HK-2 (cell line): ENCODE measurements around the gene CHPF.

Experiments
- DNase-seq: peaks from one replicate; pipeline ENCODE4 v3.0.0-alpha.2; 2018; ENCODE audit not compliant: unreplicated experiment

CHPF gene

DNA sequence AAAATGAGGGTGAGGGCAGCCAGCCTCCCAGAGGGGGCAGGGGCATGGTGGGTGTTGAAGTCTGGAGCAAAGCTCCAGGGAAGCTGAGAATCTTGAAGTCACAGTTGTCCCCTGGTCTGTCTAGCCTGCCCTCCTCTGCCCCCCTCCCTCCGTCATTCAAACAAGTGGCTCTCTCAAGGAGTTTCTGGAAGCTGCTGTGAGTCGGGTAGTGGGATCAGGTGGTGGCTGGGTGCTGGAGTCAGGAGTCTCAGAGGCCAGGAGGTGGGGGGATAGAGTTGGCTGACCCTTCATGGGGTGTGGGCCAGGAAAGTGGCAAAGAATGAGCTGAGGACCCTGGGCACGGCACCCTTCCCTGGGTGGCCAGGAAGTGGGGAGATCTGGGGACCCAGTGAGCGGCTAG lies 29.8 kb downstream of the CHPF start:
- DNase-seq = no peak

- DNase-seq = no peak
Measured at GRCh38 chr2:219512524-219513216, 30.9 kb downstream of the CHPF start.

DNA sequence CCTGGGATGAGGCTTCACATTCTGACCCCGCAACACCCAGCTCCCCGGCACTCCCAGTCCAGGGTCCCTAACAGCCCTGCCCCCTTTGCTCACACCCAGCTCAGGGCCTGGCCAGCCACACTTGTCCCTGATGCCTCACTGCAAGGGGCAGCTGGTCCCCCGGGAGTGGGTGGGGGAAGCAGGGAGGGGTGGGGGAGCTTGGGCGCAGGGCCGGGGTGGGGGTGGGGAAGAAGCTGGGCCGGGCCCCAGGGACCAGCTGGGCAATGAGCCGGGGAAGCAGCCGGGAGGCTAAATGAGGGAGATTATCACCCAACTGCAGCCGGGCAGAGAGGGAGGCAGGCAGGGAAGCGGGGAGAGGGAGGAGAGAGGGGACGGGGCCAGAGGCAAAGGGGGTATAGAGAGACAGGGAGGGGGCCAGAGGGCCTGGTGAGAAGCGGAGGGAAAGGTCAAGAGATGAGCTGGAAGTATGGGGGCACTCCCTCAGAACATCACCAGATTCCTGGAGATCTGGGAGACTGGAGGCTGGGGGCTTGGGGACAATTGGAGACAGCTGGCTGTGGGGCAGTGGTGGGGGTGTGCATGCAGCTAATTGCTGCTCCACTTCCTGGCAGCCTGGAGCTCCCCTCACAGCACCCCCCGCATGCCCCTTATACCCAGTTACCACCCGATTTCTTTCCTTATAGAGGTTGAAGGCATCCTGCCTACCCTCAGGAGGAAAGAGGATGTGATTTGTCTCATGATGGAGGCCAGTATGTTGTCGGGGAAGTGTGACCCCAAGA lies 31.9 kb downstream of the CHPF start:
- no peak for DNase-seq

DNA sequence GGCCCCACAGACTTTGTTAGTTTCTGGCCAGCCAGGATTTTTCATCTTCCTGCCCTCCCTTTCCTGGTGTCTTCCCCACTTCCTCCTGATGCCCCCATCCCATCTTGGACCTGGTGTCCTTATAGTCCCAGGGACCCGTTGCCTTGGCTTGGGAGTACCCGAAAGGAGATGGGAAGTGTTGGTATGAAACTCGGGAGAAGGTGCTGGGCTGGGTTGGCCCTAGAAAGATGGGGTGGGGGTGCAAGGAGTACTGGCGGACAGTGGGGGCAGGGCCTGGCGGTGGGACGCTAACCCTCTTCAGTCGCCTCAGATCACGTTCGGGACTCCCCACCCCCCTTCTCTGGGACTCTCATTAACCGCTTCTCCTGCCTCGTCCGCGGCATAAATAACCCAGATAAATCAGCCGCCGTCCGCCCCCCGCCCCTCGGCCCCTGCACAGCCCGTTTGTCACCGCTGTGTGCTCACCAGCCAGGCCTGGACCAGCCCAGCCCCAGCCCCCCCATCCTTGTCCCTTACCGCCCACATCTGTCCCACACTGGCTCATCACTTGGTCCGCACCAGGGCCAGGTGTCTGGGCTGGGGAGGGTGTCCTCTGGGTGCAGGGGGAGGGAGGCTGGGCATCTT lies 33.0 kb downstream of the CHPF start:
- DNase-seq = no peak

DNA sequence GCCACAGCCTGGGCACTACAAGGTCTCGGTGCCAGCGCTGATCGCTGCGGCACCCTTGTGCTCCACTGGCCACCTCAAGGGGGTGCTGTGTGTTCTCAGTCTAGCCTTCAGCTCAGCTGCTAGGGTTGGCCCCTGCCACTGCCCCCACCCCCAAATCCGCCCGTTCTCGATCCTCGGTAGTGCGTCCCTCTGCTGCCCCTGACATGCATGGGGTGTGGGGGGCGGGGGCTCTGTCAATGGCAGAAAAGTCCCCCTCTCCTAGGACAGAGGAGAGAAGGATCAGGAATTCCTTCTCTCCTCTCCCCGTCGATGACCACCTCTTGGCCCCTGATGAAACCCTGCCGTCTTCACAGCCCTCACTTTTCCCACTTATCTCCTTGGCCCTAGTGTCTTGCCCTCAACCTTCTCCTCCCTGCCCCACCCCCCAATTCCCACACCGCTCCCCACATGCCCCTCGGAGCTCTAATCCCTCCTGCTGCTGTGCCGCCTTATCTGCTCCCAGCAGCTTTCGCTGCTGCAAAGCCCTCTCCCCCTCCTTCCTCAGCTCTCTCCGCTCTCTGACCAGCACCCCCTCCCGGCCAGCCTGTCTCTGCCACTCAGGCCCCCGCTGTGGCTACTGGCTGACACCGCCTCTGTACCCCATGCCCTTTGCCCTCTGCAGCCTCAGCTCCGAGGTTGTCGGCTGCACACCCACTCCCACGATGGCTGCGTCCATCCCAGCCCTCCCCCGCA lies 33.7 kb downstream of the CHPF start:
- DNase-seq = peak; percentile 58

- DNase-seq = no peak
Measured at GRCh38 chr2:219508971-219509779, 34.4 kb downstream of the CHPF start.

GRCh38 chr2:219508444-219508734 lies 35.2 kb downstream of the CHPF start:
- DNase-seq = no peak

DNA sequence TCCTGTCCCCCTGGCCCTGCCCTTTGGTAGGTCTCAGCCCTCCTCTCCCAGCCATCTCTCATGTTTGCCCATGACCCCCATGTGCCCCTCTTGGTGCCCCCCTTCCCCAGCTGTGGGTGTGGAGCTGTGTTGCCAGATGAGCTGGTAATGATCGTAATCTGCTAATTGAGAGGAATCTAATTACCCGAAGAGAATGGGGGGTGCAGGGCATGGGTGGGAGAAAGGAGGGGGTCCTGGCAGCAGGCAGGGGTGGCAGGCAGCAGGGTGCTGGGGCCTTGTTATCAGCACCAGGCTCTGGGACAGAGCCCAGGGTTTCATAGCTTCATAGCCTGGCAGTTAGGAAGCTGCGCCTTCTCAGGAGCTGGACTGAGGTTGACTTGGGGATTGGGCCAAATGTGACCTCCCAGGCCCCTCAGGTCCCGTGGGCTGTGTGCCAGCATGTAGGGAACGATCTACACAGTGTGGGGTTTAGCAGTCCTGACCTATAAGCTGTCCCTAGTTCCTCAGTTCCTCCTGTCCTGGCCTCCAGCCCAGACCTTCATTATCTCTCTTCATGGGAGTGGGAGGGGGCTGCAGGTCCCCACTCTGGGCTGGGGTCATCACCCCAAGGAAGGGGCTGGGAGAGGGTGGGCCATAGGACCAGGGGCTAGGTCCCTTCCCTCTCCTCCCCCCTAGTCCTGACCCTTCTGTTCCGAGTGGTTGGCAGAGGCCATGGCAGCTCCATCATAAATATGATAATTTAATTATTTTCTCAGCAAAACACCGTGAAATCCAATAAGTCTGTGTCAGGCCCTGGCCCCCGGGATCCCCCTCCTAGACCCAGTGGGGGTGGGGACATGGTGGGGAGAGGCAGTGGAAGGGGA lies 35.8 kb downstream of the CHPF start:
- no peak for DNase-seq

DNA sequence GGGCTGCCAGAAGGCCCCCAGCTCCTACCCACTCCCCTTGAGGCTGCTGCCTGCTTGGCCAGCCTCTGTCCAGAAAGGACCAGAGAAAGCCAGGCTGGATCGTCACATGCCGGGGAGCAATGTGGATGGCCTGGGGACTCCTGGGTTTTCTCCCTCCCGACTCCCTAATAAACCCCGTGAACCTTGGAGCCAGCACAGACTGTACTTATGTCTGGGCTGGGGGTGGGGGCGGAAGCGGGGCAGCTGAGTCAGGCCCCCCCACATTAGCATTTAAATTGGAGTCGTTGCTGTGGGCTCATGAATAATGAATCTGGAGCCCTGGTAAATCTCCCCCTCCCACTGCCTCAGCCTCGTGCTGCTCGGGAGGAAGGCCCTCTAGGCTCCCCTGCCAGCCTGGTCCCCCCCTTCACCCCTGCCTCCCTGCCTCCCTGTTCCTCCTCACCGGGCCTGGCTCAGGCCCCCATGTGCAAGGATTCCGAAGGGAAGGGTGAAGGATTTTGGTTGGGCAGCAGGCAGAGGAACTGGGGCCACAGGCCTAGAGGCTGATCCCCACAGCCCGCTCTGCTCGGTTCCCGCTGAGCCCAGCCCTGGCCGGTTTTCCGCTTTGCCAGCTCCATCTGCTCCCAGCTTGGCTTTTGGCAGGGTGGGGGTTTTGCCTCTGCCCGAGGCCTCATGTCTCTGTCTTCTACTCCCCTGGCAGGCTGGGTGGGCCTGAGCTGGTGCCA lies 36.6 kb downstream of the CHPF start:
- no peak for DNase-seq

DNA sequence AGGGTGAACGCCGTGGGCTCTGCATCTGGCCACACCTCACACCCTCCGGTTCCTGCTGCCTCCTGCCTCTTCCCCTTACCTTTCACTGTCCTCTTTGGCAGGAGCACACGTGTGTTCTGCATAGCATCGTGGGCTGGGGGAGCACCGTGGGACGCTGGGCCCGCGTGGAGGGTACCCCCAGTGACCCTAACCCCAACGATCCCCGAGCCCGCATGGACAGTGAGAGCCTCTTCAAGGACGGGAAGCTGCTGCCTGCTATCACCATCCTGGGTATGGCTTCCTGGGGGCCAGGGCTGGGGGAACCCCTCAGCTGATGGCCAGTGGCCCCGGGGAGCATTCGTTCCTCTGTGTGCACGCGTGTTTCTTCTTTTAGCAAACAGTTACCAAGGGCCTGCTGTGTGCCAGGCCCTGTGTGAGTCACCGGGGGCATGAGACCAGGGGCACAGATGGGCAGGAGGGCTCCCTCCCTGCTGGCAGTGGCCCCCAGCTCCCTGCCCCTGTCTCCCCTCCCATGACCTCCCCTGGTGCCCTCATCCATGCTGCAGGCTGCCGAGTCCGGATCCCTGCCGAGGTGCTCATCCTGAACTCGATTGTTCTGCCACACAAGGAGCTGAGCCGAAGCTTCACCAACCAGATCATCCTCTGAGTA lies 37.3 kb downstream of the CHPF start:
- DNase-seq = no peak

DNA sequence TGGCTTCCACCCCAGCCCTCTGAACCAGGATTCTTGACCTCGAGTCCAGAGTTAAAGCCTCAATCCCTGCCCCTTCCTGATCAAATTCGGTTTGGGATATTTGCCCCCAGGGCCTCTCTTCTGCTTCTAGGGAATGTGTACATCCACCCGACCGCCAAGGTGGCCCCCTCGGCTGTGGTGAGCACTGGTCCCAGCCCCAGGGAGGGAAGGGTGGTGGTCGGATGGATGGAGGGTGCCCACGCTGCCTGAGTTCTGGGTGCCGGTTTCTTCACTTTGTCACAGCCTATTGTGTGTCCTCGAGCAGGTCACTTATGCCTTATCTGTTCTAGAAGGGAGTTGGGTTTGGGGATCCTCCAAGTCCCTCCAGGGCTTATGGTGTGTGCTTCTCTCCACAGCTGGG lies 38.0 kb downstream of the CHPF start:
- DNase-seq = no peak

DNA sequence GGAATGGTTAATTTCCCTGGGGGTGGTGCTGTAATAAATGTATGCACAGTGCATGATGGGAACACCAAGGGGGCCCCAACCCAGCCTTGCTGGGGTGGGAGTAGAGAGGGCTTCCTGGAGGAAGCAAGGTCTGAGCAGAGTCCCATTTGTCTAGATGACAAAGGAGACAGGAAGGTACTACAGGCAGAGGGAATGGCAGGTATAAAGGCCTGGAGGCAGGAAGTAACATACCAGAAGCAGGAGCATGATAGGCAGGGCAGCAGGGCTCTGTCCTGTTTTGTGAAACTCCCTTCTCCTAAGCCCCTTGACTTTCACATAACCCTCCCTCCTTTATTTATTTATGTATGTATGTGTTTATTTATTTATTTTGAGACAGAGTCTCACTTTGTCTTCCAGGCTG lies 41.0 kb downstream of the CHPF start:
- DNase-seq = no peak

DNA sequence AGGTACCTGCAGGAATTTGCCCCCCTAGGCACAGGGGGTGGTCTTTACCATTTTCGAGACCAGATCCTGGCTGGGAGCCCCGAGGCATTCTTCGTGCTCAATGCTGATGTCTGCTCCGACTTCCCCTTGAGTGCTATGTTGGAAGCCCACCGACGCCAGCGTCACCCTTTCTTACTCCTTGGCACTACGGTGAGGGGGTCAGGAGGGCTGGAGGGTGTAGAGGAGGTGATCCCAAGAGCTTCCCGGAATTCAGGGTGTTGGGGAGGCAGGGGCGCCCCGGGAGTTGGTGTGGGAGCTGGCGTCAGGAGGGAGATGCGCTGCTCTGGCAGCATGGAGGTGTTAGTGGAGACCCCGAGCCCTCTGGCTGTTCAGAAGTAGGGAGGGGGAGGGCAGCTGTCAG lies 41.8 kb downstream of the CHPF start:
- no peak for DNase-seq

DNA sequence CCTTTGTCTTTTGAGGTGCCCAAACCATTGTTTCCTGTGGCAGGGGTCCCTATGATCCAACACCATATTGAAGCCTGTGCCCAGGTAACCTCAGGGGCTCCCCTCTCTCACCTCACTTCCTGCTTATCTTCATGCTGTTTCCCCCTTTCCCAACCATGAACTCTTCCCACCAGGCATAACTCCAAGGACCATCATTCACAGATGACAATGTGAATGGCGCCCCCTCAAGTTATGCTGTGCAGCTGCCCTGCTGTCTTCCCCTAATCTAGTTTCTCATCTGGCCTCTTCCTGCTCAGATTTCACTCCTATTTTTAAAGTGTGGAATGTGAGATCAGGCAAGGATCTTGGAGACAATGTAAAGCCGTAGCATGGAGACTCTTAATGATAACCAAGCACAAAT lies 43.5 kb downstream of the CHPF start:
- DNase-seq = no peak

DNA sequence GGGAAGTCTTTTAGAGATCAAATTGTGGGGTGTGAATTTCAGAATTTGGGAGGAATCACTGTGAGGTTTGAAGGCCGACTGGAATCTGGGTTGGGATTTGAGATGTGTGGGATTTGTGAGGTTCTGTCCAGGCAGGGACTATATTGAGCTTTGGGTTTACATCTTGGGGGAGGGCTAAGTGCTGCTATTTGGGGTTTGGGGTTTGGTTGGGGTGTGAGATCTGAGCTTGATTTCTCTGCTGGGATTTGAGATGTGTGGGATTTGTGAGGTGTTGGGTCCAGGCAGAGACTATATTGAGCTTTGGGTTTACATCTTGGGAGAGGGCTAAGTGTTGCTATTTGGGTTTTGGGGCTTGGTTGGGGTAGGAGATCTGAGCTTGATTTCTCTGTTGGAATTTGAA lies 44.1 kb downstream of the CHPF start:
- DNase-seq = no peak

- DNase-seq = no peak
Measured at GRCh38 chr2:219499058-219499307, 44.6 kb downstream of the CHPF start.

DNA sequence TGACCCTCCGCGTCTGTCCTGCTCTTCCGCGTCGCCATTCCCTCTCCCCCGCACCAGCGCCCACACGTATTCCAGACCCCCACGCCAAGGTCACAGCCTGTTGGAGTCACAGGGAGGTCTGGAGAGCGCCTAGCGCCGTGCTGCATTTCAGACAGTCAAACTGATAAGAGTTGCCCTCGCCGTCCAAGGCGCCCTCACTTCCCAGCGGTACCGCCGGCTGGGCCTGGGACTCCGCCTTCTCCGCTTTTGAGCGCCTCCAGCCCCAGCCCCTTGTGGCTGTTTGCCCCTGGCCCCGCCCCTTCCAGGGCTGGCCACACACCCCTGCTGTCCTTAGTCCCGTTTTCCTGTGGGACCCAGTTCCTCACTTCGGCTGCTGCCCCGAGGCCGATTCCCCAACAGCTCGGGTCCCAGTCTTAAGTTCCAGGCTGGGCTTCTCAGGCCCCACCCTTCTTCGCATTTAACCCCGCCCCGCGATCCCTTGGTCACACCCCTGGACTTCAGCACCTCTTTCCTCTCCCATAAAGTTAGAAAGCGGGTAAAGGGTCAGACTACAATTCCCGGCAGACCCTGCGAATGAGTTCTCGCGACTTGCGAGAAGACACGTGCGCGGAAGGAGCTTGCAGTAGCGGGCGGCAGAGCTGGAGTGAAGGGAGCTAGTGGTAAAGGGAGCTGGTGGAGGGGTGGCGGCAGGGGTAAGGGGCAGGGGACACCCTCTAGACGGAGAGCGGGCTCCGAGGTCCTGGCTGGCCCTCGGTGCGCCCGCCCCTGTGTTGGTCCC lies 45.1 kb downstream of the CHPF start, which contains the start of gene GMPPA:
GMPPA (plus strand) TSS at position 612 of the 778 bp plus-strand sequence. CDS start 1,085 bp downstream, outside the sequence.
- DNase-seq = peak; percentile 97

DNA sequence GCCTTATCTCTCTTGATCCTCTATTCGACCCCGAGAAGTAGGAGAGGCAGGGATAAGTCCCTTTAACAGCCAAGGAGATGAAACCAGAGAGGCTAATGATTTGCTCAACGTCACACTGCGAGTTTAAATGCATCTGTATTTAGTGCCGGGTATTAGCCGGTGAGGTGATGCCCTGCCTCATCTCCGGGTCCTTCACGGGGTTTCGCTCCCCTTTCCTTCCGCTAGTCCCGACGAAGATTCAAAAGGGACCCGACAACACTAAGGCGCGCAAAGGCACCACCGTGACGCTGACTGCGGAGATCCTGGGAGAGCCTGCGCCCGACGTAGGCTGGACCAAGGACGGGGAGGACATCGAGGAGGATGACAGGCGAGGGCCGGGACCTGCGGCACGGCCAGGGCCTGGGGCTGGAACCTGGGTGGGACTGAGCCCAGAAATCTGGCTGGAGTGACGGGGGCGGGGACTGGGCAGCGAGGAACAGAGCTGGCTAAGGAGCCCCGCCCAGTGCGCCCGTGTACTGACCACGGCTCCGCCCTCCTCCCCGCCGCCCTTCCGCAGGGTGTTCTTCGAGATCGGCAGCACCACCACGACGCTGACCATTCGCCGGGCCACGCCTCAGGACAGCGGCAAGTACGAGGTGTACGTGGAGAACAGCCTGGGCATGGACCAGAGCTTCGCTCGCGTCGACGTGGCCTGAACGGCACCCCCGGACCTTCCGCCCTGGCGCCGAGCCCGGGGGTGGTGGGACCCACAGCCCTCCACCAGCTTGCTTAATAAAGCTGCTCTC lies 45.9 kb downstream of the CHPF start:
- DNase-seq = peak; percentile 89
